Measurements from ENCODE around the gene NSG1.

NSG1 gene

GRCh38 chr4:4376074-4376473 is 10.8 kb upstream of the NSG1 start:
- no peak for TF ChIP-seq CTCF (conservative IDR thresholded peaks at IDR 0.05)
- H3K27ac ChIP-seq = no peak overlapping the region

- no peak for TF ChIP-seq CTCF (conservative IDR thresholded peaks at IDR 0.05)
- no peak overlapping the region for H3K27ac ChIP-seq
These were observed 9.7 kb upstream of the NSG1 start for GRCh38 chr4:4377191-4377590.

GRCh38 chr4:4377732-4378460 is 9.0 kb upstream of the NSG1 start:
- TF ChIP-seq CTCF (conservative IDR thresholded peaks at IDR 0.05) = no peak
- no peak overlapping the region for H3K27ac ChIP-seq

GRCh38 chr4:4379540-4380087 is 7.3 kb upstream of the NSG1 start:
- no peak for TF ChIP-seq CTCF (conservative IDR thresholded peaks at IDR 0.05)
- no peak overlapping the region for H3K27ac ChIP-seq

GRCh38 chr4:4383085-4383484 is 3.8 kb upstream of the NSG1 start:
- TF ChIP-seq CTCF (conservative IDR thresholded peaks at IDR 0.05) = no peak
- H3K27ac ChIP-seq = no peak overlapping the region

DNA sequence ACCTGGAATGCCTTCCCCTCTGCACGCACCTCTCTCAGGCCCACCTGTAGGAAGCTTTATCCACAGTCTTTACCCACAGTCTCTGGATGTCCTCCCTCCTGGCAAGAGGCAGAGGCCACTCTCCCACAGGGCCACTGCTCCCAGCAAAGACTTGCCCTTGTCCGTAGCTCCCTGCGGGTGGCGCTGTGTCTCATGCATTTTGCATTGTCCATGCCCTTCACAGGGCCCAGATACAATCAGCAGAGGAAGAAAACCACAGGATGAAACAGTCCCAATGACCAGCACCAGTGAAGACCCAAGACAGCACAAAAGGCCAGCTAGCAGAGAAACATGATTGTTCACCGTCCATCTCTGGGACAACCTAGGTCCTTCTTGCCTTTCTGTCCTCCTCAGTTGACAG is 2.1 kb upstream of the NSG1 start:
- TF ChIP-seq CTCF (conservative IDR thresholded peaks at IDR 0.05) = peak; percentile 51; the same call in 1 of the 2 replicates
- no peak overlapping the region for H3K27ac ChIP-seq

- no peak for TF ChIP-seq CTCF (conservative IDR thresholded peaks at IDR 0.05)
- peak overlapping the region; percentile 58; the same call in 1 of the 2 replicates for H3K27ac ChIP-seq
These were observed 1.1 kb upstream of the NSG1 start for GRCh38 chr4:4385729-4386295.

All from VCaP (cell line).